Body of pancreas (tissue), 4 donors: ENCODE data around the gene FOXK1. TPM values are rescaled to one million over a fixed set of nuclear protein-coding genes. Genes with fewer than 3 reads are reported as not detected.

Experiments
- ATAC-seq: fragments of 150-250 bp; one replicate; pipeline ENCODE4 v1.9.1; 2016
- DNase-seq, 4 donors: peaks; one replicate each; pipeline ENCODE4 v3.0.0-alpha.2; 2019
- H3K27ac ChIP-seq, 4 donors: fragments of 200-600 bp; sonication (generic); 1 replicate in 3 of 4; 2 replicates in 1 of 4; pipeline versions ENCODE4 v1.5.1 to v1.6.1; 2016 to 2019; ENCODE audit warnings: mild to moderate bottlenecking in 1 of 4, mixed read lengths in 1 of 4, moderate library complexity in 1 of 4
- H3K27me3 ChIP-seq, 2 donors: fragments of 200-600 bp; sonication (generic); one replicate each; pipeline ENCODE4 v1.6.0; 2016; ENCODE audit warnings: mild to moderate bottlenecking in 1 of 2
- H3K36me3 ChIP-seq, 2 donors: fragments of 200-600 bp; sonication (generic); replicated peaks in 1 of 2; 2 replicates each; pipeline ENCODE4 v1.5.1; 2016; ENCODE audit warnings: low read depth in 2 of 2; ENCODE audit not compliant: insufficient read depth in 1 of 2
- H3K4me1 ChIP-seq: fragments of 200-600 bp; sonication (generic); one replicate; pipeline ENCODE4 v1.6.0; 2016
- H3K4me3 ChIP-seq, 2 donors: fragments of 200-600 bp; sonication (generic); 1 replicate in 1 of 2; 2 replicates in 1 of 2; pipeline ENCODE4 v1.5.1; 2016 to 2019
- H3K9me3 ChIP-seq, 3 donors: fragments of 200-600 bp; sonication (generic); 1 replicate in 2 of 3; 2 replicates in 1 of 3; pipeline ENCODE4 v1.5.1; 2016
- POLR2A ChIP-seq, 3 donors: fragments of 450-650 bp; IDR thresholded peaks; one replicate each; pipeline ENCODE4 v1.6.1; 2016; ENCODE audit warnings: antibody characterized with exemption in 3 of 3, mild to moderate bottlenecking in 2 of 3
- WGBS, 2 donors: methylation state at CpG; one replicate each; pipeline ENCODE4 v1.1.5; 2017; 5-methylcytosine and 5-hydroxymethylcytosine counted together
- intact Hi-C: fragments of 100-400 bp; cut with DNase I; formaldehyde crosslinking; loops from one replicate; pipeline ENCODE4 v1.15.1; 2023
- total RNA-seq, 2 donors: library from RNA; depleted of rRNA; stranded (reverse); fragments of >200 nt; gene quantifications; one replicate each; pipeline ENCODE4 v1.1.0, GENCODE V29; 2016
- TF ChIP-seq, protein P1 (sequence below), 7 experiments: fragments of 450-650 bp in 4 of 7; fragments of 200-600 bp in 3 of 7; sonication (generic) in 3 of 7; IDR thresholded peaks; one replicate each; pipeline ENCODE4 v1.5.1; 2016 to 2019; ENCODE audit warnings: antibody characterized with exemption in 7 of 7

Gene FOXK1
- total RNA-seq, 2 donors from 2014 or later: 16.2 to 17.6 TPM

DNA sequence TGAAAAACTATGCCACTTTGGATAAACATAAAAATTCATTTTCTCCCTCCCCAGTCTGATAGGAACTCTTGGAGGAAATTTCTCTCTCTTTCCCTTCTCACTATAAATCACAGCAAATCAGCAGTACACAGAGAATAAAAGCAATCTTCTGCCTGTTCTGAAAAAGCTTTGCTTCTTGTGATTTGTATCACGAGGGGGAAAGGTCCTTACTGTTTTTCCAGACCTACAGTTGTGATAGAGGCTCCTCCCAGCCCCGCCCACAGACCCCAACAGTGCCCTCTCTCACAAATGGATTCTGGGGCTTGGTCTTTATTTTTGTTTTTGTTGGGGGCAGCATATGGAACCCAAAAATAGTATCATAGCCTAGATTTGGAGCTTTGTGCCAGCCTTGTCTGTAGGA lies 12.2 kb downstream of the FOXK1 start:
- ATAC-seq (no peak), DNase-seq (no peak)
- WGBS, 2 donors: 76 to 85% methylated on average over 2 of the region's 2 CpGs
- Histone ChIP-seq H3K9me3 (no peaks in the 10 kb centered on the region), H3K36me3 (no peaks in the 10 kb centered on the region), H3K27me3 (no peaks in the 10 kb centered on the region), H3K27ac (peak overlapping the region in 1 of 4 donors; percentile 2), H3K4me1 (peaks cover 5% of the 10 kb centered on the region), H3K4me3 (no peak overlapping the region)
- intact Hi-C loops: no loop called here
- TF ChIP-seq, protein P1, sequence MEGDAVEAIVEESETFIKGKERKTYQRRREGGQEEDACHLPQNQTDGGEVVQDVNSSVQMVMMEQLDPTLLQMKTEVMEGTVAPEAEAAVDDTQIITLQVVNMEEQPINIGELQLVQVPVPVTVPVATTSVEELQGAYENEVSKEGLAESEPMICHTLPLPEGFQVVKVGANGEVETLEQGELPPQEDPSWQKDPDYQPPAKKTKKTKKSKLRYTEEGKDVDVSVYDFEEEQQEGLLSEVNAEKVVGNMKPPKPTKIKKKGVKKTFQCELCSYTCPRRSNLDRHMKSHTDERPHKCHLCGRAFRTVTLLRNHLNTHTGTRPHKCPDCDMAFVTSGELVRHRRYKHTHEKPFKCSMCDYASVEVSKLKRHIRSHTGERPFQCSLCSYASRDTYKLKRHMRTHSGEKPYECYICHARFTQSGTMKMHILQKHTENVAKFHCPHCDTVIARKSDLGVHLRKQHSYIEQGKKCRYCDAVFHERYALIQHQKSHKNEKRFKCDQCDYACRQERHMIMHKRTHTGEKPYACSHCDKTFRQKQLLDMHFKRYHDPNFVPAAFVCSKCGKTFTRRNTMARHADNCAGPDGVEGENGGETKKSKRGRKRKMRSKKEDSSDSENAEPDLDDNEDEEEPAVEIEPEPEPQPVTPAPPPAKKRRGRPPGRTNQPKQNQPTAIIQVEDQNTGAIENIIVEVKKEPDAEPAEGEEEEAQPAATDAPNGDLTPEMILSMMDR (IDR thresholded peaks at IDR 0.05): no peak
- no peak for TF ChIP-seq POLR2A (IDR thresholded peaks at IDR 0.05)

DNA sequence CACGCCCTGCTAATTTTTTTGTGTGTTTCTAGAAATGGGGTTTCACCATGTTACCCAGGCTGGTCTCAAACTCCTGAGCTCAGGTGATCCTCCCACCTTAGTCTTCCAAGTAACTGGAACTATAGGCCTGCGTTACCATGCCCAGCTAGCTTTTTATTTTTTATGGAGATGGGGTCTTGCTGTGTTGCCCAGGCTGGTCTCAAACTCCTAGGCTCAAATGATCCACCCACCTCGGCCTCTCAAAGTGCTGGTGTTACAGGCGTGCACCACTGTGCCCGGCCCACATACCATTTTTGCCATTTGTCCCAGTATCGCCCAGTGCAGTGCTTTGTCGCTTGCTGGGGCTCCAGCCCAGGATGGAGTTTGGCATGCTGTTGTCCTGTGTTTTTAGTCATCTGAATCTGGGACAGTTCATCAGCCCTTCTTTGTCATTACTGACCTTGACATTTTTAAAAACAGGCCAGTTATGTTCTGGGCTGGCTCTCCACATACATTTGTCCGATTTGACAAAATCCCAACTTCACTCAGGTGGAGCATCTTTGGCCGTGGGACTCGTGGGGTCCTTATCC lies 16.7 kb downstream of the FOXK1 start:
- Histone ChIP-seq H3K4me3 (no peak overlapping the region), H3K27ac (no peak overlapping the region), H3K9me3 (no peaks in the 10 kb centered on the region), H3K36me3 (no peaks in the 10 kb centered on the region), H3K4me1 (no peaks in the 10 kb centered on the region), H3K27me3 (no peaks in the 10 kb centered on the region)
- ATAC-seq: no peak
- TF ChIP-seq, protein P1 (IDR thresholded peaks at IDR 0.05): no peak
- TF ChIP-seq POLR2A (IDR thresholded peaks at IDR 0.05): no peak
- intact Hi-C loops: no loop called here
- 92 to 93% methylated on average over 10 of the region's 10 CpGs for WGBS, 2 donors
- no peak for DNase-seq

DNA sequence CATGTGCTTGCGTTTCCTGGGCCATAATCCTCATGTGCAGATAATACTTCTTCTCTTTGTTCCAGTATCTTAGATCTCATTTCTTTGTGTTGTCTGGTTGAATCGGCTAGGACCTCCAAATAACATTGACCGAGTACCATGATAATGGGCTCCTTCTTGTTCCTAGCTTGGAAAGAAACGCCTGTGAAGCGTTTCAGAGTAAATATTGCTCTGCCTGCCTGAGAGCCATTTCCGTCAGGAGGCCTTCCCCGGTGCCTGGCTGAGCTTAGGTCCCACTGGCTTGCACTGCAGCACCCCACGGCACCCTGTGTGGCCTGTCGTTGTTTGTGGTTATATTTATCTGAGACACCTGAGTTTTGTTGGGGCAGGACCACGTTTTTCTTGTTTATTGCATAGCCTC lies 17.7 kb downstream of the FOXK1 start:
- ATAC-seq (no peak), DNase-seq (no peak)
- no peaks in the 10 kb centered on the region for H3K4me1 ChIP-seq
- TF ChIP-seq, protein P1 (IDR thresholded peaks at IDR 0.05): no peak
- TF ChIP-seq POLR2A (IDR thresholded peaks at IDR 0.05): no peak
- intact Hi-C loops: no loop called here
- H3K4me3 ChIP-seq: no peak overlapping the region
- H3K36me3 ChIP-seq: no peaks in the 10 kb centered on the region
- no peaks in the 10 kb centered on the region for H3K9me3 ChIP-seq
- 50 to 57% methylated on average over 10 of the region's 10 CpGs for WGBS, 2 donors
- H3K27me3 ChIP-seq: no peaks in the 10 kb centered on the region
- H3K27ac ChIP-seq: no peak overlapping the region

DNA sequence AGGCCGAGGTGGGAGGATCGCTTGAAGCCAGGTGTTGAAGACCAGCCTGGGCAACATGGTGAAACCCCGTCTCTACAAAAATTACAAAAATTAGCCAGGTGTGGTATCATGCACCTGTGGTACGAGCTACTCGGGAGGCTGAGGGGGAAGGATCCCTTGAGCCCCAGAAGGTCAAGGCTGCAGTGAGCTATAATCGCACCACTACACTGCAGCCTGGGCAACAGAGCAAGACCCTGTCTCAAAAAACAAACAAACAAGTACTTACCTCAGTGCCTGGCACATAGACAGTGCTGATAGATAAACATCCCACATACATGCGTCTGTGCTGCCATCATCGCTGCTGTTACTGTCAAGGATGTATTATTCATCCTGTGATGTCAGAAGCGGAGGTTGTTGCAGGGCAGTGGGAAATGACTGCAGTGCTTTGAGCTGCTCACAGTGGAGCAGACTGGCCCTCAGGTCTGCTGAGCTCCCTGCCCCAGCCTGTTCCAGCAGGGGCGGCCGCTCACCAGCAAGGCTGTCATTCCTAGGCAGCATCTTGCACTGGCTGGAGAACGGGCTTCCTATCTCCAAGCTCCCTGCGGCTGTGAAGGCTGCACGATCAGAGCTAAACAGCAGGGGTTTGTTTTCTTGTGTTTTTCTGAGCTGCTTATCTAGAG lies 18.6 kb downstream of the FOXK1 start:
- TF ChIP-seq, protein P1 (IDR thresholded peaks at IDR 0.05): no peak
- TF ChIP-seq POLR2A (IDR thresholded peaks at IDR 0.05): peak in 1 of 3 donors; percentile 11
- DNase-seq (no peak), ATAC-seq (peak; percentile 18)
- Histone ChIP-seq H3K9me3 (no peaks in the 10 kb centered on the region), H3K4me1 (no peaks in the 10 kb centered on the region), H3K27me3 (no peaks in the 10 kb centered on the region), H3K27ac (no peak overlapping the region), H3K36me3 (no peaks in the 10 kb centered on the region), H3K4me3 (no peak overlapping the region)
- intact Hi-C loops: no loop called here
- WGBS, 2 donors: 73 to 83% methylated on average over 11 to 14 of the region's 14 CpGs
